Measurements from ENCODE around the gene FAM236B.
"Not testable (repeated sequence)": the region's sequence is repeated elsewhere in the genome, so short reads cannot be mapped to it uniquely, and the experiment has no call there.

FAM236B gene

GRCh38 chrX:72782560-72782959 lies at the start of gene FAM236B:
TSS of gene FAM236B (minus strand) at chrX:72782660. CDS start at chrX:72782560, 100 bp downstream.
- DNase-seq (ENCODE audit: extremely low read depth, low read depth) = not testable (repeated sequence)

DNA sequence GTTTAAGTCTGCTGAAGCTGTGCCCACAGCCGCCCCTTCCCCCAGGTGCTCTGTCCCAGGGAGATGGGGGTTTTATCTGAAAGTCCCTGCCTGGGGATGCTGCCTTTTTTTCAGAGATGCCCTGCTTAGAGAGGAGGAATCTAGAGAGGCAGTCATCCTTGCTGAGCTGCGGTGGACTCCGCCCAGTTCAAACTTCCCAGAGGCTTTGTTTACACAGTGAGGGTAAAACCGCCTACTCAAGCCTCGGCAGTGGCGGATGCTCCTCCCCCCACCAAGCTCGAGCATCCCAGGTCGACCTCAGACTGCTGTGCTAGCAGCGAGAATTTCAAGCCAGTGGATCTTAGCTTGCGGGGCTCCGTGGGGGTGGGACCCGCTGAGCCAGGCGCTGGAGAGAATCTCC lies 48.2 kb upstream of the FAM236B start:
- not testable (repeated sequence) for DNase-seq (ENCODE audit: extremely low read depth, low read depth)

DNA sequence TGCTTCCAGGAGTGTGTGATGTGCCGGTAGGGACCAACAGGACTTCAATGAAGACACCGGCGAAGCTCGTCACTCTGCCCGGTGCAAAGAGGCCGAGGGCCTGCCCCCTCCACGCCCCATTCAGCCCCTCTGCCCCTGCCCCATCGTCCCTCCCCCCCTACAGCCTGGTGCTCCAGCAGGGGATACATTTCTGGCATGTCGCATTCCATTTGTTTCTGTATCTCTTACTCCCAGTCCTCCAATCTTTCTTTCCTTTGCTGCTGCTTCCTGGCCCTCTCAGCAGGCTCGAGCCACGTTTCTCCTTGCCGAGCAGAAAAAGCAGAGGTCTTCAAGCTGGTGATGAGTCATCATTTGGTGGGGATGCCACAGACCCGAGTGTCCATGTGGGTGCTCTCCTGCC lies 25.6 kb upstream of the FAM236B start, which contains the start of gene FAM236D:
Gene FAM236D (minus strand): TSS at position 101 of the 400 bp plus-strand sequence. CDS start 100 bp downstream, at position 1.
- DNase-seq (ENCODE audit: extremely low read depth, low read depth) = not testable (repeated sequence)

GRCh38 chrX:72790390-72790789 lies 7.9 kb upstream of the FAM236B start:
- DNase-seq (ENCODE audit: extremely low read depth, low read depth) = not testable (repeated sequence)

GRCh38 chrX:72788142-72788541 lies 5.7 kb upstream of the FAM236B start:
- not testable (repeated sequence) for DNase-seq (ENCODE audit: extremely low read depth, low read depth)

DNA sequence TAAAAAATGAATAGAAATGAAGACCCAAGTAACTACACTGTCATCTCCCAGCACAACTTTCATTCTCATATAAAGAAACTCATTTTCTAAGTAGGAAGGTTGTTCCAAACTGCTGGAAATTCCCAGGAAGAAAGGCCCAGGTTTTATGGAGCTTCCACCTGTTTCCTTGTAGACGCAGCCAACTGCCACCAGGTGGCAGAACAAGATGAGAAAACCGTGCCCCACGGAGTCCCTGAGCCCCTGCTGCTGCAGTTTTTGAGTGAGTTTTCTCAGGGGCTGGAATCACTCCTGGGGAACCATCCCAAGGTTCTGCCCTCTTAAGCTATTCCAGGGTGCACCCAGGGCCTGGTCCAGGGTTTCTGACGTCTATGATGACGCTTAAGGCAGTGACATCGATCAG lies 1.5 kb upstream of the FAM236B start:
- not testable (repeated sequence) for DNase-seq (ENCODE audit: extremely low read depth, low read depth)

GRCh38 chrX:72783365-72783936 lies 991 bp upstream of the FAM236B start:
- DNase-seq (ENCODE audit: extremely low read depth, low read depth) = not testable (repeated sequence)

- not testable (repeated sequence) for DNase-seq (ENCODE audit: extremely low read depth, low read depth)
Observed at GRCh38 chrX:72778146-72778545, 4.3 kb downstream of the FAM236B start.

- DNase-seq (ENCODE audit: extremely low read depth, low read depth) = not testable (repeated sequence)
Observed at GRCh38 chrX:72777467-72777790, 5.0 kb downstream of the FAM236B start.

DNA sequence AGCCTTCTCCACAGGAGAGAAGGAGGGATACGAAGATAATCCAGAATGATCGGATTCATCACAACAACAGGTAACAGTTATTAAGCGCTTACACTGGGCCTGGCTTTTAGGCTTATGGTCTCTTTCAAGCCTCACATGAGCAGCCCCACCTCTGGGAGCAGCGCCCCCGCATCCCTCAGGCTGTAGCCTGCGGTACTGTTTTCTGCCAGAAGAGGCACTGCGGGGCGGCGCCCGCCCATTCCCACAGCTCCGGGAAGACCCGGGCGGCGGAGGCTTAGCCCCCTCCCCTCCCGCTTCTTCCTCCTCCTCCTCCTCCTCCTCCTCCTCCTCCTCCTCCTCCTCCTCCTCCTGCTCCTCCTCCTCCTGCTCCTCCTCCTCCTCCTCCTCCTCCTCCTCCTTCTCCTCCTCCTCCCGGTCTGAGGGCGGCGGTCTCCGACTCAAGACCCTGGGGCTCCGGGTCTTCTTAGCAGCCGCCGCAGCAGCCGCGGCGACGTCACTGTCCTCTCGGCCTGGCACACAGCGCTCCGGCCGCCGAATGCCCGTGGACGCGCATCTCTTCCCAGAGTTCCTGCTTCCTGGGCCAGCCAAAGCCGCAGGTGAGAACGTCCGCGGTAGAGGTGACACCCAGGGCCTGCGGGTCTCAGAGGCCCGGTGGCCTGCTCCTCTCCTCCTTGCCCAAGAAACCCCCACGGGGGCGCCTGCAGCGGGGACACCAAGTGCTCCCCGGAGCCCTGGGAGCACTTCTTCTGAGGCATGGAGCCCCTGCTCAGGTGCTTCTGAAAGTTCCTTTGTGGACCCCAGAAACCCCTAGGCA lies 5.6 kb downstream of the FAM236B start, which contains the start of gene DMRTC1B:
Gene DMRTC1B (plus strand): TSS at position 238 of the 814 bp plus-strand sequence. CDS start 68,246 bp downstream, outside the sequence.
- not testable (repeated sequence) for DNase-seq (ENCODE audit: extremely low read depth, low read depth)

GRCh38 chrX:72760454-72760853 lies 22.0 kb downstream of the FAM236B start:
- not testable (repeated sequence) for DNase-seq (ENCODE audit: extremely low read depth, low read depth)

GRCh38 chrX:72748545-72748944 lies 33.9 kb downstream of the FAM236B start:
- not testable (repeated sequence) for DNase-seq (ENCODE audit: extremely low read depth, low read depth)

- DNase-seq (ENCODE audit: extremely low read depth, low read depth) = not testable (repeated sequence)
Observed at GRCh38 chrX:72745546-72745945, 36.9 kb downstream of the FAM236B start.

DNA sequence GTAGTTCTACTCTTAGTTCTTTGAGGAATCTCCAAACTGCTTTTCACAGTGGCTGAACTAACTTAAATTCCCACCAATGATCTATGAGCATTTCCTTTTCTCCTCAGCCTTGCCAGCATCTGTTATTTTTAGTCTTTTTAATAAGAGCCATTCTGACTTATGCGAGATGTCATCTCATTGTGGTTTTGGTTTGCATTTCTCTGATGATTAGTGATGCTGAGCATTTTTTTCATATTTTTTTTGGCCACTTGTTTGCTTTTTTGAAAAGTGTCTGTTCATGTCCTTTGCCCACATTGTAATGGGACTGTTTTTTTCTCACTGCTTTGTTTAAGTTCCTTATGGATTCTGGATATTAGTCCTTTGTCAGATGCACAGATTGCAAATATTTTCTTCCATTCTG lies 46.9 kb downstream of the FAM236B start:
- DNase-seq (ENCODE audit: extremely low read depth, low read depth) = no peak
- no peak for TF ChIP-seq CTCF (IDR thresholded peaks at IDR 0.05; ENCODE audit: low read depth, low read length)

DNA sequence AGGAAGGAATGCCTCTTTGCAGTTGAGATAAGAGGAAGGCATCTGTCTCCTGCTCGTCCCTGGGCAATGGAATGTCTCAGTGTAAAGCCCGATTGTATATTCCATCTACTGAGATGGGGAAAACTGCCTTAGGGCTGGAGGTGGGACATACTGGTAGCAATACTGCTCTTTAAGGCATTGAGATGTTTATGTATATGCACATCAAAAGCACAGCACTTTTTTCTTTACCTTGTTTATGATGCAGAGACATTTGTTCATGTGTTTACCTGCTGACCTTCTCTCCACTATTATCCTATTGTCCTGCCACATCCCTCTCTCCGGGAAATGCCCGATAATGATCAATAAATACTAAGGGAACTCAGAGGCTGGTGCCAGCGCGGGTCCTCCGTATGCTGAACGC lies 48.8 kb downstream of the FAM236B start:
- not testable (repeated sequence) for DNase-seq (ENCODE audit: extremely low read depth, low read depth)

All from AG09319 (cell line).